Measurements from ENCODE around the gene MTCP1.

DNA sequence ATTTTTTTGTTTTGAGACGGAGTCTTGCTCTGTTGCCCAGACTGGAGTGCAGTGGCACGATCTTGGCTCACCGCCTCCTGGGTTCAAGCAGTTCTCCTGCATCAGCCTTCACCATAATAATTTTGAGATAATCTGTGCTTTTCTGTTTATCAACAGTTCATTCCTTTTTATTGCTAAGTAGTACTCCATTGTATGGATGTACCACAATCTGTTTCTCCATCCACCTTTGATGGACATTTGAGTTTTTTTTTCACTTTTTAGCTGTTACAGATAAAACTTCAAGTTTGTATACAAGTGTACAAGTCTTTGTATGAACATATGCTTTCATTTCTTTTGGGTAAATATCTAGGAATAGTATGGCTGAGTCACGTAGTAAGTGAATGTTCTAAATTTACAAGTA is 35.2 kb downstream of the MTCP1 start:
- TF ChIP-seq, protein P1, sequence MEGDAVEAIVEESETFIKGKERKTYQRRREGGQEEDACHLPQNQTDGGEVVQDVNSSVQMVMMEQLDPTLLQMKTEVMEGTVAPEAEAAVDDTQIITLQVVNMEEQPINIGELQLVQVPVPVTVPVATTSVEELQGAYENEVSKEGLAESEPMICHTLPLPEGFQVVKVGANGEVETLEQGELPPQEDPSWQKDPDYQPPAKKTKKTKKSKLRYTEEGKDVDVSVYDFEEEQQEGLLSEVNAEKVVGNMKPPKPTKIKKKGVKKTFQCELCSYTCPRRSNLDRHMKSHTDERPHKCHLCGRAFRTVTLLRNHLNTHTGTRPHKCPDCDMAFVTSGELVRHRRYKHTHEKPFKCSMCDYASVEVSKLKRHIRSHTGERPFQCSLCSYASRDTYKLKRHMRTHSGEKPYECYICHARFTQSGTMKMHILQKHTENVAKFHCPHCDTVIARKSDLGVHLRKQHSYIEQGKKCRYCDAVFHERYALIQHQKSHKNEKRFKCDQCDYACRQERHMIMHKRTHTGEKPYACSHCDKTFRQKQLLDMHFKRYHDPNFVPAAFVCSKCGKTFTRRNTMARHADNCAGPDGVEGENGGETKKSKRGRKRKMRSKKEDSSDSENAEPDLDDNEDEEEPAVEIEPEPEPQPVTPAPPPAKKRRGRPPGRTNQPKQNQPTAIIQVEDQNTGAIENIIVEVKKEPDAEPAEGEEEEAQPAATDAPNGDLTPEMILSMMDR (IDR thresholded peaks at IDR 0.05; ENCODE audit: control extremely low read depth in 1 of 3, insufficient read depth in 1 of 3, low read depth in 1 of 3, low read length in 3 of 3): no peak
- no peak for TF ChIP-seq EGR1 (IDR thresholded peaks at IDR 0.05; ENCODE audit: borderline replicate concordance, low read depth, low read length)
- TF ChIP-seq POLR2A (IDR thresholded peaks at IDR 0.05; ENCODE audit: control extremely low read depth in 1 of 2, low read depth in 2 of 2, low read length in 2 of 2): no peak
- no peak for TF ChIP-seq JUND (IDR thresholded peaks at IDR 0.05; ENCODE audit: low read length)
- TF ChIP-seq EZH2 (IDR thresholded peaks at IDR 0.05; ENCODE audit: low read depth, low read length, severe bottlenecking): no peak
- no peak for TF ChIP-seq SP4 (IDR thresholded peaks at IDR 0.05; ENCODE audit: low read length)
- no peak for TF ChIP-seq RNF2 (IDR thresholded peaks at IDR 0.05; ENCODE audit: borderline replicate concordance, low read depth, low read length, missing control alignments, poor library complexity, severe bottlenecking)
- TF ChIP-seq POLR2AphosphoS5 (IDR thresholded peaks at IDR 0.05; ENCODE audit: low read depth, low read length): no peak
- no peak for TF ChIP-seq SP1 (IDR thresholded peaks at IDR 0.05; ENCODE audit: low read depth, low read length)
- no peak for TF ChIP-seq TCF12 (IDR thresholded peaks at IDR 0.05; ENCODE audit: low read depth, low read length)
- no peak for TF ChIP-seq NRF1 (IDR thresholded peaks at IDR 0.05; ENCODE audit: low read depth, low read length)
- TF ChIP-seq HDAC2 (IDR thresholded peaks at IDR 0.05; ENCODE audit: borderline replicate concordance in 1 of 2, low read depth in 2 of 2, low read length in 2 of 2): no peak
- no peak for TF ChIP-seq TEAD4 (IDR thresholded peaks at IDR 0.05; ENCODE audit: low read depth, low read length)
- TF ChIP-seq SIN3A (conservative IDR thresholded peaks at IDR 0.05 in 1 of 2, IDR thresholded peaks at IDR 0.05 in 1 of 2; ENCODE audit: low read depth in 1 of 2, low read length in 2 of 2): no peak
